SK-MEL-5 (cell line): ENCODE results near the gene TAGLN2. TPM values are rescaled to one million over a fixed set of nuclear protein-coding genes. Genes with fewer than 3 reads are reported as not detected.

Experiments
- DNase-seq: peaks from one replicate; pipeline ENCODE4 v3.0.0-alpha.2; 2016; ENCODE audit warnings: low read depth, low spot score
- in situ Hi-C: cut with HindIII; loops from 2 replicates; pipeline ENCODE4 v1.10.0; 2016; ENCODE audit warnings: low sequenced_read_pairs, high pct_unique_total_duplicates, low pct_unique_long_range_greater_than_20kb
- total RNA-seq: library from RNA; depleted of rRNA; stranded (reverse); fragments of >200 nt; shearing (Covaris generic); gene quantifications from 2 replicates; pipeline ENCODE4 v1.2.3, GENCODE V29; 2014

TAGLN2 gene
- total RNA-seq, 1 experiment from 2014 or later, result 122 TPM

DNA sequence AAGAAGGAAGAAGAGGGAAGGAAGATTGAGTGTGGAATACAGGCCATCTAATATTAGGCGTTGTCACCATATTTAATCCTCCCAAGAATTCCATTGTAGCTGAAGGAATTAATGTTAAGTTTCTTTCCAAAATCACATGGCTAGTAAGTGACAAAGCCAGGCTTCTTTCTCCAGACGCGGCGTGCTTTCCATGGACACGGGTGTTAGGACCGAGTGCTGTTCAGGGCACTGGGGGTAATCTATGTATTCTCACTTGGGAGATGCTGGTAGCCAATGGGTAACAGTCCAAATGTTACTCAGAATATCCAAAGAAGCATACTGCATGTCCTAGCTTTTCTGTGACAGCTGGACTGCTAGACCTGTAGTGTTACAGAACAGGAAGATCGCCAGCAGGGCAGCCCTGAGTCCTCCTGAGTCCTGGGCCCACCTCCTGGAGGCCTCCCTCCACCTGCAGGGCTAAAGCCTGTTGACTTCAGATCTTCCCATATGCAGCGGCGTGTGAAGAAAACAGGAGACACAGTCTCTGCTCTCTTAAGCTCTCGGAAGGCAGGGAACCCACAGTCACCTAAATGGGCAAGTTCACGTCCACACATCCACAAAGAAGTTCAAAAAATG is 14.8 kb upstream of the TAGLN2 start:
- in situ Hi-C loops, result no loop called here

GRCh38 chr1:159939678-159940002 is 14.3 kb upstream of the TAGLN2 start:
- DNase-seq, result no peak
- in situ Hi-C loops, result no loop called here

More for the DNA sequence above, 14.8 kb upstream of the TAGLN2 start:
- DNase-seq, result no peak

- in situ Hi-C loops, result no loop called here
- no peak for DNase-seq
These were observed 13.8 kb upstream of the TAGLN2 start for GRCh38 chr1:159938905-159939677.

DNA sequence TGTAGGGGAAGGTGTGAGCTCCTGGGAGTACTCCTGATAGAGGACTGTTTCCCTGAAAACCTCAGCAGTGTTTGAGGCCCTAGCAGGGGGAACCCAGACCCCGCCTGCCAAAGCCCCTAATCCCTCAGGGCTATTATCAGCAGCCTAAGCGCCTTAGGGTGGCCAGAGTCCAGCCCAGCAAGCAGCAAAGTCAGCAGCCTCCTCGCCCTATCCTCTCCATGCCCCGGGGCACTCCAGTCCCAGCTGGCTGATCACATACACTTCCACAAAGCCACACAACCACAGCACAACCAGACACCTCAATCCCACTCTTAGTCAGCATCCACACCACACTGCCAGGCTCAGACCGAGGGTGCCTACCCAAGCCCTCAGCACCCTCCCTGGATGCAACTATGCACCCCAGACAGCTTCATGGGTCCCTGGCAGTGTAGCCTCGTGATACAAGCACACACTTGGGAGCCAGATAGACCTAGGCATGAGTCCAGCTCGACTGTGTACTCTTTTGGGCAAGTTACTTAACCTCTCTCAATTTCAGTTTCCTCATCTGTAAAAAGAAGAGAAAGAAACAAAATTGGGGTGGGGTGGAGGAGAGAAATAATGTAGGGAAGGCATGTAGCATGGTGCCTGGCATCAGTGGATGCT is 13.0 kb upstream of the TAGLN2 start:
- in situ Hi-C loops, result no loop called here
- no peak for DNase-seq

GRCh38 chr1:159937054-159937750 is 11.9 kb upstream of the TAGLN2 start:
- no peak for DNase-seq
- in situ Hi-C loops, result no loop called here

DNA sequence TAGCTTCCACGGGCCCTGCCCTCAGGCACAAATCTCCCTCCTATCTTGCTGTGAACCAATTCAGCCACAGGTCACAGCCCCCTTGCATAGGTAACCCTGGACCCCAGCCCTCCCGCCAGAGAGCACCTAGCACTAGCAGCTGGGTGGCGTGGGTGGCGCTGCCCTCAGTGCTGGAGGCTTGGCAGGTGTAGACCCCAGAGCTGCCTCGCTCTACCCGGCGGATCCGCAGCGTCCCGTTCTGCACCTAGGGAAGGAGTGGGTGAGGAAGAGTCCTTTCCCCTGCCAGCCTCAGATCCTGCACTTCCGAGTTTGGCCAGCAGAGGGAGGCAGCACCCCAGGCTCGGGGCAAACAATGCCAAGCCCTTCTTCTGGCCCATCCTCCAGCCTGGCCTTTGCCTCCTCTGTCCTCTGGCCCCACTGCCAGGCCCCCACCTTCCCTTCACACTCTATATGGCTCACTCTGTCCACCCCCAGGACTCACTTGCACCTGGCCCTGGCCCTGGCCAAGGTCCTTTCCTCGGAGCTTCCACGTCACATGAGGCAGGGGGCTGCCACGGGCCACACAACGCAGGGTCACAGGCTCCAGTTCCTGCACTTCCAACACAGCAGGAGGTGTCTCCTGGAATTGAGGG is 11.1 kb upstream of the TAGLN2 start:
- in situ Hi-C loops, result no loop called here
- DNase-seq, result peak; percentile 73

DNA sequence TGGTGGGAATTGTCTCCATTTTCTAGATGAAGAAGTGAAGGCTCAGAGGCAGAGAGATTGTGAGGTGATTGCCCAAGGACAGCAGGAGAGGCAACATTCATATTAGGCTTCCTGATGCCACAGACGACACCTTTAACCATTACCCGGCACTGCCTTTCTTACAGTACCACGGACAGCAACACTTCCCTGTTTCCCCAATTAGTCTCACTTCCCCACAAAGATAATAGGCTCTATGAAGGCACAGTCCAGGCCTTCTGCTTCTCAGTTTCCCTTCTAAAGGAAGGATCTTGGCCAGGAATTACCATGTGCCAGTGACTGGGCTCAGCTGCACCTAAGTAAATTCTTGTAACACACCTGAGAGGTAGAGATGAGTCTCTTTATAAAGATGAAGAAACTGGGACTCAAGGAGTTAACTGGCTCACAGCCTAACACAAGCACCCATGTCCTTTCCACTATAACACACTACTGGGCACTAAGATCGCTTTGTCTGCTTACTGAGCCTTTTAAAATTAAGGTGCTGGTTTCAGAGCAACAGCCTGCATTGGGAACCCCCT is 10.5 kb upstream of the TAGLN2 start:
- in situ Hi-C loops, result no loop called here

DNA sequence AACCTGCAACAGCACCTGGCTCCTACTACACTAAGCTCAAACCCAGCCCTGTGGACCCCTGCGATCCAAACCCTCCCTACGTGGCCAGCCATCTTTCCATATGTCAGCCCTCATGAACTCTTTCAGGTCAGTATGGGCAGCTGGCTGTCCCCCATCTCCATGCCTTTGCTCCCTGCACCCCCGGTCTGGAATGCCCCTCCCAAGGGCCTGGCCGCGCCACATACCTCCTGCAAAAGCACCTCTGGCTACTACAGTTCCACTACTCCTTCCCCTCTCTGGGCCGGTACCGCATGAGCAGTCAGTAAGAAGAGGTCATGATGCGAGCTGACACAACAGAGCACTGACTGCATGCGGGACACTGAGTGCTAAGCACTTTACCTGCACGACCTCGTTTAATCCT is 10.0 kb upstream of the TAGLN2 start:
- in situ Hi-C loops, result no loop called here
- no peak for DNase-seq

More for the DNA sequence above, 10.5 kb upstream of the TAGLN2 start:
- no peak for DNase-seq

DNA sequence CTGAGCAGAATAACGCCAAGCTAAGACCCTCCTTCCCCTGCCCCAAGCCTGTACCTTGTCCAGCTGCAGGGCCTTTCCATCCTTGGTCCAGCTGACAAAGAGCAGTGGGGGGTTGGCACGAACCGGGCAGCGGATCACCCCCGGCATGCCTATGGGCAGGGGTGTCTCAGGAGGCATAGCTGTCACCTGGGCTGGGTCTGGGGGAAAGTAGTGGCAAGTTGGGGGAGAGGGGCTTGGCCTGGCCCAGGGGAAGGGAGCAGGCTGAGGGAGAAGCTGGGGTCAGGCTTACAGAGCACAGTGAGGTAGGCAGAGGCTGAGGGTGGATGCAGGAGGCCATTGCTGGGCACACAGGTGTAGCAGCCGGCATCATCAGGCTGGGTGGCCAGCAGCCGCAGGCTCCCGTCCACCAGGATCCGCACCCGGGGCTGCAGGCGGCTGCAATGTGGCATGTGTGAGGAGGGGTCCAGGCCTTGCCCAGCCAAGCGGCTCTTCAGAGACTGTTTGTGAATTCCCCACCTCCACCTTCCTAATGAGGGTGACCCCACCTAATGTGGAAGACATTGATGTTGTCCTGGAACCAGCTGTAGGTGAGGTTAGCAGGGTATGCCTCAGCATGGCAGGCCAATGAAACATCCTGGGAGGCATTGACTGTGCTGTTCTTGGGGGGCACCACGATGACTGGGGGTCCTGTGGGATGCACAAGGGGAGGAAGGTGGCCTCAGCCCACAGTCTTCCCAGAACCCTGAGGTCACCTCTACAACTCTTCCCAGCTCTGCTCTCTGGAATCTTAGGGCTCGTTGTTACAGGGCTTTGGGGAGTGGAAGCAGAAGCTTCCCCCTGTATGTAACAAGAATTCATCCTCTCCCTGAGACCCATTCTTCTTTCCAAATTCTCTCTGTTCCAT is 9.1 kb upstream of the TAGLN2 start:
- no peak for DNase-seq

GRCh38 chr1:159933347-159933746 is 8.0 kb upstream of the TAGLN2 start:
- in situ Hi-C loops, result no loop called here
- DNase-seq, result no peak

More for the DNA sequence above, 9.1 kb upstream of the TAGLN2 start:
- in situ Hi-C loops, result no loop called here

- DNase-seq, result no peak
These were observed 7.3 kb upstream of the TAGLN2 start for GRCh38 chr1:159932296-159933285.

DNA sequence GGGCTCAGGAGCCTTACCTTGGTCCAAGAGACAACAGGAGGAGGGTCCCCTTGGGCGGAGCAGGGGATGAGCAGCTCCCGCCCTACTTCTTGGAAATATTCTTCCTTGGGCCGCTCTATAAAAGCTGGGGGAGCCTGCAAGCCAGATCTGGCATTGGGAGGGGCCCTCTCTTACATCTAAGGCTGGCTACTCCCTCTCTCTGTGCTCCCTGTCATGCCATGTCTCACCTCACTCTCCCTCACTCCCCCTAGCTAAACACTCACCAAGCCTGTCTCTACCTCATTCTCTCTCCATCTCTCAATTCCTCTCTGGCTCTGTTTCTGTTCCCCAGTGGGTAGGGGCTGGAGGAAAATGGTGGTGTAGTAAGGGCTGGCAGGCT is 6.5 kb upstream of the TAGLN2 start:
- in situ Hi-C loops, result no loop called here

More at GRCh38 chr1:159932296-159933285, 7.3 kb upstream of the TAGLN2 start:
- in situ Hi-C loops, result no loop called here

GRCh38 chr1:159931101-159931794 is 5.9 kb upstream of the TAGLN2 start:
- in situ Hi-C loops, result no loop called here
- DNase-seq, result no peak

More for the DNA sequence above, 6.5 kb upstream of the TAGLN2 start:
- DNase-seq, result no peak

GRCh38 chr1:159930634-159931033 is 5.3 kb upstream of the TAGLN2 start:
- DNase-seq, result no peak
- in situ Hi-C loops, result no loop called here

DNA sequence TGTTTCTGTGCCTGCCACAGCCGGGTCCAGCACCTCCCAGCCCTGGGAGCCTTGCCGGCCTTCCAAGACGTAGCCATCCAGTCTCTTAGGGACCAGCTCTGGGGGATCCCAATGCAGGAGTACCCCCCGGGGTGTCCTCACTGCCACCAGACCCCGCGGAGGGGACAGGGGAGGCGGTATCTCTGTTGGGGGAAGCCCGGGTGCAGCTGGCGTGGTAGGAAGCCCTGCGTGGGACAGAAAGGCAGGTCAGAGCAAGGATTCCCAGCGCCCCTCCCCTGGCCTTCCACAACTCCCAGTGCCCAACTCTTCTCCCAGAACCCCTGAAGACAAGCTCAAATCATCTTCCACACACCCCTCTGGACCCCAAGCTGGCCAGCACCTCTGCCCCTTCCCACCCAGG is 4.9 kb upstream of the TAGLN2 start:
- in situ Hi-C loops, result no loop called here
- DNase-seq, result no peak
